ENCODE data around the gene ADAT3.

ADAT3 gene

DNA sequence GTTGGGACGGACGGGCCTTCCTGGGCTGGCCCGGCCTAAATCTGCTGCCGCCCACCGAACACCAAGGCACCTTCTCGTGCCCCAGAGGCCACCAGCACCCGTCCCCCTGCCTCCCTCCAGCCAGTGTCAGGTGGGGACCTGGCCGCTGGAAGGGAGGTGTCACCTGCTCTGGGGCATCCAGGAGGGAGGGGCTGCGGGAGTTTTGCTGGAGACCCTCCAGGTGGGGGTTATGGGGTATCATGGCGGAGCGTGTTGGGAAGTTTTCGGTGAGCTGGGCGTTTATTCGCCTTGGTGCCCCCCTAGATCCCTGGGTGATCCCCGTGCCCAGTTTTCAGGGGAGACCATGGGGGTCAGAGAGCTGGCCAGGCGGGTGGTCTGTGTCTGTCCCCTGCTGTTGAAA lies 45.4 kb downstream of the ADAT3 start:
- no peak for DNase-seq (ENCODE audit: low read depth)
- no peak overlapping the region for H3K4me3 ChIP-seq (ENCODE audit: low read depth, low read length)

DNA sequence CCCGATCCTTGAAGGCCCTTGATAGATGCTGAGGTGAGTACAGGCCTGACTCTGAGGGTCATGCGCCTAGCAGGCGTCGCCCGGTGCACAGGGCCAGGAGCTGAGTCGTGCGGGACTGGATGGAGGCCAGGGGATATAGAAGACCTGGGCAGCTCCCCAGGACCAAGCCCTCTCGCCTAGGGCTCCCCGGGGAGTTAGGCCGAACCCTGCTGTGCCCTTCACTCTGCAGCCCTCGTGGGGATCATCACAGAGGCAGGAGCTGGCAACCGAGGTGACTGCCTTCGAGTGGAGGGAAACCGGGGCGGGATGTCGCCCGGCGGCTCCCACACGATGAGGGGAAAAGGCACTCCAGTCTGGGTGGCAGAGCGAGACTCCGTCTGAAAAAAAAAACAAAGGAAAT lies 47.4 kb downstream of the ADAT3 start:
- DNase-seq (ENCODE audit: low read depth), result no peak
- H3K4me3 ChIP-seq (ENCODE audit: low read depth, low read length), result no peak overlapping the region

DNA sequence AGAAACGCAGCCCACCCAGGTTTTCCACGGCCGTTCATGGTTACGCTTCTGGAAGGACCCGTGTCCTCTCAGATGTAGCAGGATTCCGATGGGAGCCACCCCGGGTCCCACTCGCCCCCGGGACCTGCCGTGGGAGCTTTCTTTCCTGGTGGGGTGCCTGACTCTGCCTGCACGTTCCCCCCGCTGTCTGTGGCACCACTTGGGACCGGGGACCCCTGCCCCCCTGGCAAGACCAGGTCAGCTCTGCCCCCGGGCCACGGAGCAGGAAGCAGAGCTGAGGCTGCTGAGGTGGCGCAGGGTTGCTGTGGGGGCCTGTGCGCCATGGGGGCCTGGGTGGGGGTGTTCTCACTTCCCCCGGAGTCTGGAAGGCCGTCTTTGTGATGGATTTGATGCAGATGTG lies 47.8 kb downstream of the ADAT3 start:
- DNase-seq (ENCODE audit: low read depth), result no peak
- no peak overlapping the region for H3K4me3 ChIP-seq (ENCODE audit: low read depth, low read length)

DNA sequence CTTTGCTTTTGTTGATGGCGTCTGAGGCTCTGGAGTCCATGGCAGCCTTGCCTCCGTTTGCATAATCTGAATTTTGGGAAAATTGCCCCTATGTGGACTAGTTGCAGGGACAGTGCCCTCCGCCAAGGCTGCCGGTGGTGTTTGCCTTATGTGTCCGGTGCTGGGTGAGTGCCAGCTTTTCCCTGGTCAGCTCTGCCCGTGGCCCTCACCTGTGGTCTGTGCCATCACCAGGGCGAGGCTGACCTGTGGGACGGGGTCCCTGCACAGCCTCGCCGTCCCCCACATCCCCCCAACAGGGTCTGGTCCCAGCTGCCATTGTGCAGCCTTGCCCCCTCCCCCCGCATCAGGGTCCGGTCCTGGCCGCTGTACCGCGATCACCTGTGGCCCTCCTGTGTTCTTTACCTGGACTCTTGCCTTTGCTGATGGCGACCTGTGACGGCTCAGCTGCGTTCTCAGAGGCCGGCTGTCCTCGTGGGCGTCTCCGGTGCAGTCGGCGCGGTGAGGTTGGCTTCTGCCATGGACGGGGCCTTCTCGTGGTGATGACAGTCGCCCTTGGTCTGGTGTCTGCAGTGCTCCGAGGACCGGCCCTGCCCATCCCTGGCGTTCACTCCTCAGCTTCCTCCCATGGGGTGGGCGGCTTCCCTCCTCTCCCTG lies 48.4 kb downstream of the ADAT3 start:
- H3K4me3 ChIP-seq (ENCODE audit: low read depth, low read length), result no peak overlapping the region
- DNase-seq (ENCODE audit: low read depth), result no peak

DNA sequence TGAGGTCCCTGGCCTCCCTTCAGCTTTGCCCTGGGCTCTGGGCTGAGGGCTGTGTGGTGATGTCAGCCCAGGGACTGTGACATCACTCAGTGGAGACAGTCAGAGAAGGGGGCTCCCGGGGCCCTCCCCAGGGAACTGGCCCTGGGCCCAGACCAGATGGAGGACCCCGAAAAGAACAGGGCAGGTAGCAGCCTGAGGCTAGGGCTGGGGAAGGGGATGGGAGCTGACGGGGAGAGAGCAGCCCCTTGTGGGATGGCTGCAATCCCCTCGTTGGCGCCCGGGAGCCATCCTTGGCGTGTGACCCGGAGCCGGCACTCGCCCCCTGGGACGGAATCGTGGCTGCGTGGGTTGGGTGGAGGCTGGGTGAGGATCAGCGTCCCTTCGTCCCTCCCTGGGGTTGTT lies 49.3 kb downstream of the ADAT3 start:
- DNase-seq (ENCODE audit: low read depth), result no peak
- H3K4me3 ChIP-seq (ENCODE audit: low read depth, low read length), result no peak overlapping the region

DNA sequence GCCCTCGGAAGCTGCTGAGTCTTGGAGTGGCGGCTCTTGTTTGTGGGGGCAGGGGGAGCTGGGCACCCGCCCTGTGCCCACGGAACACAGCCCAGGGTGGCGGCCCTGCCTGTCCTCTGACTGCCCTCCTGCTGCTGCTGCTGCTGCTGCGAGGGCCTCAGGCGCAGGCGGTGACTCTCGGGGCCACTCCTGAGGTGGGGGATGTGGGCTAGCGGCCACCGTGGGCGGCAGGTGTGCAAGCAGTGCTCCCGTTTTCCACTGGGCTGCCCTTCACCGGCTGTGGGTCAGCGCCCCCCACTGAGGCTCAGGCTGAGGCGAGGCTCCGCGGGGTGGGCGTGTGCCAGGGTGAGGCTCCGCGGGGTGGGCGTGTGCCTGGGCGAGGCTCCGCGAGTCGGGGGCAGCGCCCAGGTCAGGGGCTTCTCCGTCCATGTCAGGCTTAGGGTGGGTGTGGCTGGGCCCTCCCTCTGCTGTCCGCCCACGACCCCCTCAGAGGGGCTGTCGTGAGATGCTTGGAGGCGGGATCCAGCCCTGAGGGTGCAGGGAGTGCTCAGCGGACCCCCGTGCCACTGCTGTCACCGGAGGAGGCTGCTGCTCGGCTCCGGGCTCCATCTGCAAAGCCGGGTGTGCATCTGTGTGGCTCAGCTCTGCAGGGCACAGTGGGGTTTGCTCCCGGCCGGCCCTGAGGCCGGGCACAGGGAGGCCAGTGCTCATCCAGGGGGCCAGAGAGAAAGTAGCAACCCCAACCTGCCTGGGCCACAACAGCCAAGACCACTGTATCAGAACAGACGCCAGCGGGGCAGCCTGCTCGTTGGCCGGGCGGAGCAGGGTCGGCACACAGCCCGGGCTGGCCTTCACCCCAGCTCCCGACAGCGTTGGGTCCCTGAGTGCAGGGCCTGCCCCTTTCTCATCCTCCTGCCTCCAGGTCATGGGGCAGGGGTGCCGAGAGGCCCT lies 50.2 kb downstream of the ADAT3 start:
- no peak overlapping the region for H3K4me3 ChIP-seq (ENCODE audit: low read depth, low read length)
- DNase-seq (ENCODE audit: low read depth), result no peak

DNA sequence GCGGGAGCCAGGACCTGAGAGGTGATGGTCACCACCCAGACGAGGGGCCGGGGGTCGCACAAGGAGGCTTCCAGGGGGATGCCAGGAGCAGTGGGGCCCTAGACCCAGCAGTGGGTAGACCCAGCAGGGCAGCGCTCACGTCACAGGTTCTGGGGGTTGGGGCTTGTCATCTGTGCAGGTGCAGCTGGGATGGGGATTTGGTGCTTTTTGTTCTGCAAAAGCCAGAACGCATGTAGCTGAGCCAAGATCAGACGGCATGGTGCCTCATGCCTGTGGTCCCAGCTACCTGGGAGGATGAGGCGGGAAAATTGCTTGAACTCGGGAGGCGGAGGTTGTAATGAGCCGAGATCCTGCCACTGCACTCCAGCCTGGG lies 50.9 kb downstream of the ADAT3 start:
- no peak overlapping the region for H3K4me3 ChIP-seq (ENCODE audit: low read depth, low read length)
- DNase-seq (ENCODE audit: low read depth), result no peak

DNA sequence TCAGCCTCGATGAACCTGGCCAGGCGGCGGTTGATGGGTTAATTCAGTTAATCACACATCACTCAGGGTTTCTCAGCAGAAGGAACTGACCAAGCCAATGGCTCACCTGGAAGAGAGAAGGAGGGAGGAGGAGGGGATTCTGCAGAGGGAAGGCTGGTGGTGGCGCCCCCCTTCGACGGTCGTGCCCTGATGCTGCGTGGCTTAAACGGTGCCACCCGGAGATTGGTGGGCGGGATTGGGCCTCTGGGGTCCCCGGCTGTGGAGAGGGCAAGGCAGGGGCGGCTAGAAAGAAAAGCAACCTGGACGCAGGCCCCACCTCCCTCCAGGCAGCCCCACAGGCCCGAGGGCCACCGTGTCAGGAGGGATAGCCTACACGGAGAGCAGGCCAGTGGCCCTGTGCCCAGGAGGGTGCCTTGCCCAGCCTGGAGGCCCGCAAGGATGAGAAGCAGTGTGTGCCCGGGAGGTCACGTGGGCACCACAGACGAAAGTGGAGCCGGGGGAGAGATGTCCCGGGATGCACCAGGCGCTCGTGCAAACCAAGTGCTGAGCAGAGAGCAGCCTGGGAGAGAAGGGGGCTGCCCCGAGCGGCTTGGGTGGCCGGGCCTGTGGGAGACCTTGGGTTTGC lies 51.8 kb downstream of the ADAT3 start:
- DNase-seq (ENCODE audit: low read depth), result no peak
- no peak overlapping the region for H3K4me3 ChIP-seq (ENCODE audit: low read depth, low read length)

DNA sequence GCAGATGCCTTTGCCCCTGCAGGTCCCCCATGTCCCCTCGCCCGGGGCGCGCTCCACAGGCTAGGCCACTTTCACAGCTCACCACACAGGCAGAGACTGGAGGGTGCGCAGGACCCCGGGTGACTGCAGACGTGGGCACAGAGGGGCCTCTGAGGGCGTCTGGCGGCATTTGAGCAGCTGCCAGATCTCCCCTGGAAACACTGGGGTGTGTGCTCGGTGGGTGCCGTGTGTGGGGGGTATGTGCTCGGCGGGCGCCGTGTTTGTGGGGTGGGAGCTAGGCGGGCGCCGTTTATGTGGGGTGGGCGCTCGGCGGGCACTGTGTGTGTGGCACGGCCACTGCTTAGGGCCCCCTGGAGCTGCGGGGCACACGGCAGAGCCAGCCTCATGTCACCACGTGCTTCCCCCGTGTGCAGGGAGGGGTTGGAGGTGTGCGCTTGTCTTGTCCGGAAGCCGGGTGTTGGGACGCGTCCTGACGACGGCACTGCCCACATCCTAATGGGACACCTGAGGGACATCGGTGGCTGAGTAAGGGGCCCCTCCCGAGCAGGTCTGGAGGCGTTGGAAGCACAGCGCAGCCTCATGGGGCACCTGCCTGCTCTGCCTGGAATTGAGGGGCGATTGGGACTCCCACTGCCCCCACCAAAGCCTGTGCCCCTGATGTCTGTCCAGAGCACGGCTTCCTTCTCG lies 52.5 kb downstream of the ADAT3 start:
- H3K4me3 ChIP-seq (ENCODE audit: low read depth, low read length), result no peak overlapping the region
- no peak for DNase-seq (ENCODE audit: low read depth)

DNA sequence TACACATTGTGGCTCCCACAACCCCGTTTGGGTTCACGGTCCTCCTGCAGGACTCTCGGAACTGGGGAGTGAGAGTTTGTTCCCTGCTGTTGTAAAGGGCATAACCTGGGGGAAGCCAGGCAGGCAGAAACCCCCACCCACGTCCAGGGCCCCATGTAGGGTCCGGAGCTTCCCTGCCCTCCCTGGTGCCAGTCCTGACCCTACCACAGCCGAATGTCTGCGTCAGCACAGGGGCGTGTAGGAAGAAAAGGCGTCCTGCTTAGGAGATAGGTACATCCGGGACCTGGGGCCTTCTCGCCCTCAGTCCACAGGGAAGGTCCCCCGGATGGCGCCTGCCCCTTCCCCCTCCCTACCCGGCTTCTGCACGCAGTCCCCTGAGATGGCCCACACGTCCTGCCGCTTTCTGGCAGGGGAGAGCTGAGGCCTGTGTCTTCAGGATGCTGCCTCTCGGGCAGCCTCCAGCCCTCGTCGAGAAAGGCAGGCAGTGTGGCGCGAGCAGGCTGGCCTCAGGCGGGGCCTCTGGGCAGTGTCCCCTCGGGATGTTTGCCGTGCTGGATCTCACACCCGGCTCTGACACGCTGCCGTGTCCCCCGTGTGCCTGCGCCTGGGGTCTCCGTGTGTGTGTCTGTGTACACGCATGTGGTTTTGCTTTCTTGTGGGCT lies 54.9 kb downstream of the ADAT3 start:
- H3K4me3 ChIP-seq (ENCODE audit: low read depth, low read length), result no peak overlapping the region
- no peak for DNase-seq (ENCODE audit: low read depth)

DNA sequence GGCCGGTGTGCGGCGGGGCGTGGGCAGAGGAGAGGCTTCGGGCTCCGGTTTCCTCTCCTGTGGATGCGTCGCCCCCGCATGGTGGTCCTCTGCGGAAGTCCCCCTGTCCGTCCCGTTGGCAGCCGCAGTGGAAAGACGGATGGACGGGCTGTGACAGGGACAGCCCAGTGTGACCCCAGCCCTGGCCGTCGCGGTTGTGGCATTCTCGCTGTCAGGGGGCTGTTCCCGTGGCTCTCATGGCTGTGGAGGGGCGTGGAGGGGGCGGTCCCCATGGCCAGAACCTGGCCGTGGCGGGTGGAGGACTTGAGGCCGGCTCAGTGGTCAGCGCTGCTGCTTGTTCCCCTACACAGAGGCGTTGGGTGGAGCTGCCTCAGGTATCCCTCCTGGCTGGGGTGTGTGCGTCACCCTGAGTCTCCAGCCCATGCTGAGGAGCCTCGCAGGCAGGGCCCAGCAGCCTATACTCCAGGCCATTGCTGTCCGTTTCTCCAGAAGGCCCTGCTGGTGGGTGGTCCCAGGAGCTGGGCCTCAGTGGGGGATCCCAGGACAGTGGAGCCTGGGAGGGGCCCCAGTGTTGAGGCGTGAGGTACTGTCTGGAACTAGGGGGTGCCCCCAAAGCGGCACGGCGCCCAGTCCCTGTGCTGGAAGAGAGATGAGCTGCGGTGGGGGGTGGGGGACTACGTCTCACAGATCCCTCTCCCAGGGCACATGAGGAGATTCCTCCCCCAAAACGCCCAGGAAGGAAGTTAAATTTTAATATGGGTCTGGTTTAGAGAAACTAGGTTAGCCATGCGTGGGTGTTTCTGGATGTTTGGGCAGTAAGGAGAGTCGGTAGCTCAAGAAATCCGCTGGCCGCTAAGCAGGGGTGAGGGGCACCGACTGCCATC lies 56.0 kb downstream of the ADAT3 start:
- no peak overlapping the region for H3K4me3 ChIP-seq (ENCODE audit: low read depth, low read length)
- DNase-seq (ENCODE audit: low read depth), result no peak

DNA sequence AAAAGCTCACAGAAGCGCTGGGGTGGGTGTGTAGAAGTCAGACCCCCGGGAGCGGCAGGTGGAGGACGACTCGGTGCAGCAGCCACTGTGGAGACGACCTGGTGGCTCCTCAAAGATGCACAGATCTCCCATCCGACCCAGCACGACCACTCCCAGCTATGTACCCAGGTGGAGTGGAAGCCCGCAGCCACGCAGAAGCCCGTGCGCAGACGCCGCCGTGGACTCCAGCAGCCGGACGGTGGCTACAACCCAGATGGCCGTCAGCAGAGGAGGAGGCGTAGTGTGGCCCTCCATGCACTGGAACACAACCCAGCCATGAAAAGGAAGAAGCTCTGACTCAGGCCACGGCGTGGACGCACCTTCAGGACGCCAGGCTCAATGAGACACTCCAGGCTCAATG lies 57.5 kb downstream of the ADAT3 start:
- DNase-seq (ENCODE audit: low read depth), result no peak
- H3K4me3 ChIP-seq (ENCODE audit: low read depth, low read length), result no peak overlapping the region
